DMS114 treated with DMSO at 0.1 percent for 48 hours (cell line): ENCODE measurements around the gene MUC21.
"Not testable (repeated sequence)": the region's sequence is repeated elsewhere in the genome, so short reads cannot be mapped to it uniquely, and the experiment has no call there.

ENCODE experiments used
- DNase-seq: peaks from one replicate; lab custom pipeline; 2025; ENCODE audit not compliant: unreplicated experiment; lab: John Stamatoyannopoulos, UW

Gene MUC21

GRCh38 chr6:30966154-30966553, 17.4 kb upstream of the MUC21 start:
- DNase-seq = no peak

- not testable (repeated sequence) for DNase-seq
Measured at GRCh38 chr6:30969171-30969570, 14.3 kb upstream of the MUC21 start.

- no peak for DNase-seq
Measured at GRCh38 chr6:30970946-30971345, 12.6 kb upstream of the MUC21 start.

GRCh38 chr6:30972816-30973215, 10.7 kb upstream of the MUC21 start:
- no peak for DNase-seq

GRCh38 chr6:30974490-30975252, 8.8 kb upstream of the MUC21 start:
- no peak for DNase-seq

GRCh38 chr6:30979141-30979540, 4.4 kb upstream of the MUC21 start:
- no peak for DNase-seq

GRCh38 chr6:30979690-30980089, 3.8 kb upstream of the MUC21 start:
- DNase-seq = no peak

GRCh38 chr6:30981942-30982772, 1.4 kb upstream of the MUC21 start:
- DNase-seq = no peak

- DNase-seq = no peak
Measured at GRCh38 chr6:30985490-30985889, 2.0 kb downstream of the MUC21 start.

- no peak for DNase-seq
Measured at GRCh38 chr6:30987304-30987703, 3.8 kb downstream of the MUC21 start.

- no peak for DNase-seq
Measured at GRCh38 chr6:30988209-30988825, 4.8 kb downstream of the MUC21 start.

- no peak for DNase-seq
Measured at GRCh38 chr6:30990422-30991086, 7.0 kb downstream of the MUC21 start.

- no peak for DNase-seq
Measured at GRCh38 chr6:30991891-30992290, 8.4 kb downstream of the MUC21 start.

GRCh38 chr6:30997301-30997700, 13.8 kb downstream of the MUC21 start:
- no peak for DNase-seq

- no peak for DNase-seq
Measured at GRCh38 chr6:30998785-30999184, 15.3 kb downstream of the MUC21 start.

GRCh38 chr6:31000067-31000860, 16.7 kb downstream of the MUC21 start:
- not testable (repeated sequence) for DNase-seq

- DNase-seq = no peak
Measured at GRCh38 chr6:31001281-31001888, 17.9 kb downstream of the MUC21 start.

GRCh38 chr6:31002471-31002870, 19.0 kb downstream of the MUC21 start:
- DNase-seq = no peak

GRCh38 chr6:31004794-31005193, 21.3 kb downstream of the MUC21 start:
- DNase-seq = no peak
